ENCODE measurements around the gene CDK5.

Gene CDK5

GRCh38 chr7:151087245-151088018, 29.7 kb upstream of the CDK5 start:
- DNase-seq (ENCODE audit: low read depth in 1 of 2, low spot score in 1 of 2) = peak in 1 of 2 donors; percentile 22

GRCh38 chr7:151086802-151087244, 29.1 kb upstream of the CDK5 start:
- DNase-seq (ENCODE audit: low read depth in 1 of 2, low spot score in 1 of 2) = no peak

DNA sequence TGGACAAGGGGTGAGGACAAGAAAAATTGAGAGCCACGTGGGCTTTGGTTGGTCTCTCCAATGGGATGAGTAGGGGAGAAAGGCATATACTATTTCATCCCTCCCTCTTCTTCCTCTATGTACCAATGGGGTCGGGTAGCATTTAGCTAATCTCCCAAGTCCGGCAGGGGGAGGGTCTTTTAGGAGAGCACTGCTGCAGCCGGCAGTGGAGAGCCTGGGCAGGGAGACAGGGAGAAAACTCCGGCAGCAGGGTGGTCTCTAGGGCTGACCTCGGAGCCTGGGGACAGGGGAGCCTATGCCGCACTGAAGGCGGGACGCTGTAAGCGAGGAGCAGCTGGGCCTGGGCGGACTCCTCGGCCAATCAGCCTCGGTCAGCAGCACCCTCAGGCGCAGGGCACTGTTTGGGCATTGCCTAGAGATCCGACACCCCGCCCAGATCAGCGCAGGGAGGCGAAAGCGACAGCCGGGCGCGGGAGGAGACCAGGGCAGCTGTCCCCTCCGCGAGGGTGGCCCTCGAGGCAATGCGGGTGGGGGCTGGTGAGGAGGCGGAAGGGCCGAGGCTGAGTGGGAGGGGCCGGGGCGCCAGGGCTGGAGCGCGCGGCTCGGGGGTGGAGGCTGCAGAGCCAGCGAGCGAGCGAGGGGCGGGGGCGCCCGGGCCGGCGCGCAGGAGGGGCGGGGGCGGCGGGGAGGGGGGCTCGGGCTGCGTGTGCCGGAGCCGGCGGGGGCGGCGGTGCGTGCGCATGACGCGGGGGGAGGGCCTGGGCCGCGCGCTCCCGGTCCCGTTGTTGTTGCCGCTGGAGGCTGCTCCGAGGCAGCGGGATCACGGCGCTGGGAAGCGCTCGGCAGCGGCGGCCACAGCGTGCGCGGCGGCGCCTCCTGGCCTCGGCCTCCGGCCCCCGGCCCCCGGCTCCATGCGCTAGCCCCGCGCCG, 28.3 kb upstream of the CDK5 start, which contains the start of gene AGAP3:
Gene AGAP3, plus strand, starts transcription at position 785 of the 930 bp plus-strand sequence. CDS start 267 bp downstream, outside the sequence.
- DNase-seq (ENCODE audit: low read depth in 1 of 2, low spot score in 1 of 2) = peak in 1 of 2 donors; percentile 57

- no peak for DNase-seq (ENCODE audit: low read depth in 1 of 2, low spot score in 1 of 2)
Observed at GRCh38 chr7:151085329-151085690, 27.6 kb upstream of the CDK5 start.

- DNase-seq (ENCODE audit: low read depth in 1 of 2, low spot score in 1 of 2) = no peak
Observed at GRCh38 chr7:151083824-151084160, 26.1 kb upstream of the CDK5 start.

- peak; percentile 62 to 79 for DNase-seq (ENCODE audit: low read depth in 1 of 2, low spot score in 1 of 2)
Observed at GRCh38 chr7:151083071-151083823, 25.6 kb upstream of the CDK5 start, which contains the start of gene TMUB1. TMUB1 (minus strand) TSS chr7:151083493; CDS start chr7:151082563, 930 bp downstream.

- DNase-seq (ENCODE audit: low read depth in 1 of 2, low spot score in 1 of 2) = no peak
Observed at GRCh38 chr7:151082141-151083070, 24.7 kb upstream of the CDK5 start.

DNA sequence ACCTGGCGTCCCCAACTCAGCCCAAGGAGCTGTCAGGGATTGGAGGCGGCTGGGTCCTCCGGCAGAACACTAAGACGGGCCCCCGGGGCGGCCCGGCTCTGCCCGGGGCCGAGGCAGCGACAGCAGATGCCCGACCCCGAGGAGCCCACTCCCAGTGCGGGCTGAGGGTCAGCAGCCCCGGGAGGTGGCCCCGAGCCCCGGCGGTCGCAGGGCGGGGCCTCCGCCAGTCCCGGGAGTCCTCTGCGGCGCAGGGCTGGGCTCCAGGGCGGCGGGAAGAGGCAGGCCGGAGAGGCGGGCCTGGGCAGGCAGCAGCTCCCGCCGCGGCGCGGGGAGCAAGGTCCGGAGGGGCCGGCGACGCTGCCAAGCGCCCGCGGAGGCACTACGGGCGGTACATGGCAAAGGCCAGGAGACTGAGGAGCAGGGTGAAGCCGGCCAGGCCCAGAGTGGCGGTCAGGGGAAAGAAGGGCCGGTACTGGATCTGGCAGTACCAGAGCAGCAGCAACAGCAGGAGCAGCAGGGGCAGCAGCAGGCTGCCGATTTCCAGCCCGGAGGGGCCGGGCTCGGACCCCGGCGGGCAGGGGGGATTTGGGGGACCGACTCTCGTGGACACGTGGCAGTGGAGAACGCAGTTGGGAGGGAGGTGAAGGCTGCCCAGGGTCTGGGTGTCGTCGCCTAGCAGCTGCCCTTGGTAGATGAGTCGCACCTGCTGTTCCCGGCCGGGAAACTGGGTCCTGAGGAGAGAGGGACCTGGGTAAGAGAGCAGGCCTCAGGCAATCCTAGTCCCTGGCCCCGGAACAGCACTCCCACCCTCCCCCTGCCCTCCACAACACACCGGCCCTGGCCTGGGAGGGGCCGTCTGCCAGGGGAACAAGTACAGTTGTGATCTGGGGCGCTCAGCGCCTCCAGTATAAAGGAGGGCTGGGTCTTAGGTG, 23.7 kb upstream of the CDK5 start:
- DNase-seq (ENCODE audit: low read depth in 1 of 2, low spot score in 1 of 2) = no peak

GRCh38 chr7:151080522-151081169, 22.9 kb upstream of the CDK5 start, which contains the start of gene FASTK:
FASTK (minus strand) TSS chr7:151080809; CDS start chr7:151080766, 43 bp downstream.
- peak; percentile 63 to 83 for DNase-seq (ENCODE audit: low read depth in 1 of 2, low spot score in 1 of 2)

- no peak for DNase-seq (ENCODE audit: low read depth in 1 of 2, low spot score in 1 of 2)
Observed at GRCh38 chr7:151080067-151080521, 22.4 kb upstream of the CDK5 start.

DNA sequence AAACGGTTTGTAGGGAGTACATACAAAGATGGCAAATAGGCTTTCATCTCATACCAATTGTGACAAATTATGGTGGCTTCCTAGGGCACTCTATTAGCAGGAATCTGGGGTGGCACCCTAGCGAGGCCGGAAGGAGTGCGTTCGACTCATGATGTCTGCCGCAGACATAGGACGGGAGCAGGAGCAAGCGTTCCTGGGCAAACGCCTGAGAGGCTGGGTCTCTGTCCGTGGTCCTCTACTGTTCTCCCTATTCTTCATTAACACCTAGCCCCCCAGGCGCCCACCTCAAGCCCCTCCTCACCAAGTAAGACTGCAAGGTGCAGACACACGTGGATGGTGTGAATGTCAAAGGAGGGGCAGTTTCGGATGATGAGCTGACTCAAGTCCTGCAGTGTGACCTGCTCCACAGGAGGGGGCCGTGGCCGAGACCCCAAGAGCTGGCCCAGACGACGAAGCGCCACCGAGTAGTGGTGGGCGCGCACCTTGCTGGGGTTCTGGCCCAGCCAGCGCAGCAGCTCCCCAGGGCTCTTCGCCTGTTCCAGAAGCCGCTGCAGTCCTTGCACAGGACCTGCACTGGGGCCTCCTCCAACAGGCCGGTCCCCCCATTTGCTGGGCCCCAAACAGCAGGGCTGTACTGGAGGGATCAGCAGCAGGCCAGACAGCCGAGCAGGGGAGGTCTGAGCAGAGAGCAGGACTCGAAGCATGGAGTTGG, 21.7 kb upstream of the CDK5 start:
- DNase-seq (ENCODE audit: low read depth in 1 of 2, low spot score in 1 of 2) = no peak

DNA sequence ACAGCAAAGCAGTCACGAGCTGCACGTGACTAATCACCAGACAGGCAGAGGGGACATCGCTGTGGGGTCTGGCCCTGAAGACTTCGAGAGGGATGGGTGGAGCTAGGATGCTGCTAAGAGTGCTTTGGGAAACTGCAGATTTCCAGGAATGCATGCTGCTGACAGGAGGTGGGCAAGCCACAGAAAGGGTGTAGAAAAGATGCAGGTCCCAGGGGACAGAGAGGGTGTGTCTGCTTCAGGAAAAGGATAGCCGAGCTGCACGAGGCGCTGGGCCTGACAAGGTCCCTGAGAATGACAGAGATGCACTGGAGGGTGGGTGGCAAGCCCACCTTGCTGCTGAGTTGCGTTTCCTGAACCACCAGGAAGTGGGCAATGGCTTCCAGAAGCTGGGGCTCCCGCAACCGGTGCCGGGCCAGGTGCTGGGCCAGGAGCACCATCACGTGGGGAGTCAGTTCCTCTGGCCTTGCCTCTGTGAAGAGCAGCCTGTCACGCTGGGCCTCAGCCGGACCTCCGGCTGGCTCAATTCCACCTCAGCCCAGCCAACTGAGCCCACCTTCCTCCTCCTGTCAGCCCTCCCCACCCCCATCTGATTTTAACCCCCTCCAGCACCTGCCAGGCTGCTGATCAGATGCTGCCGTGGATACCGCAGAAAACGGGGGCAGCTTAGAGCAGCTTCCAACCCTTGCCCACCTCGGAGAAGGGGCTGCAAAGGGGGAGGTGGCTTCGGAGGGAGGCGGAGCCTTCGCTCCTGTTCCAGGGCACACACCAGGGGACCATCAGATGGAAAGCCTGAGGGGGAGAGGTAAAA, 20.7 kb upstream of the CDK5 start:
- DNase-seq (ENCODE audit: low read depth in 1 of 2, low spot score in 1 of 2) = no peak

GRCh38 chr7:151077705-151078232, 20.1 kb upstream of the CDK5 start:
- DNase-seq (ENCODE audit: low read depth in 1 of 2, low spot score in 1 of 2) = no peak

DNA sequence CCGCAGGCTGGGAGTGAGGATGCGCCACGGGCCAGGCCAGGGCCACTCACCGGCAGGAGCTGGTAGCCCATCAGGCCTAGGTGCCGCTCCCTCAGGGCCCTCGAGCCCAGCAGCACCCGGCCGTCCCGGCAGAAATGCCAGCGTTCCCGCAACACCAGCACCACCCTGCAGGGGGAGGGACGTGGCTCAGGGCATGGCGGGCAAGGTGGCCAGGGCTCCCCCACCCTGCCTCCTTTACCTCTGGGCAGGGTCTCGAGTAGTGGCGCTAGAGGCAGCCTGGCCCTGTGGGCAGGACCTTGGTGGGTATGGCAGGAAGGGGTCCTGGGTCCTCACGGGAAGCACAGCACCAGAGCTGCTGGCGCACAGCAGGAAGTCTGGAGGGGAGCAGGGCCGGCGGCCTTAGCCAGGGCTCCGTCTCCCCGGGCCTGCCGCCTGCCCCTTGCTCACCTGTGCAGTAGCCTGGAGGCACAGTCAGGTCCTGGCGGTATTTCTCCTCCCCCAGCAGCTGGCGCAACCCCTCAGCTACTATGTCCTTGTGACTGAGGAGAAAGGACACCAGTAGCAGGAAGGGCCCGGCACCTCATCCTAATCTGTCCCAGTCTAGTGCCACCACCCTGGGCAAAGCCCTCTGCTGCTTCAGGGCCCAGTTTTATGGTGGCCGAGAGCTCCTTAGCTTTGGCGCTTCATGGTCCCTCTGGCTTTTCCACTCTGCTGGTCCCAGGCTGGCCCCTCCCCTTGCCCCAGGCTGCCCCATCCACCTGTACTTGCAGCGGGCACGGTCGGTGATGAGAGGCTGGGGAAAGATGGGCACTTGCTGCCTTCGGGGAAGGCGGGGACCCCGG, 19.4 kb upstream of the CDK5 start:
- no peak for DNase-seq (ENCODE audit: low read depth in 1 of 2, low spot score in 1 of 2)

DNA sequence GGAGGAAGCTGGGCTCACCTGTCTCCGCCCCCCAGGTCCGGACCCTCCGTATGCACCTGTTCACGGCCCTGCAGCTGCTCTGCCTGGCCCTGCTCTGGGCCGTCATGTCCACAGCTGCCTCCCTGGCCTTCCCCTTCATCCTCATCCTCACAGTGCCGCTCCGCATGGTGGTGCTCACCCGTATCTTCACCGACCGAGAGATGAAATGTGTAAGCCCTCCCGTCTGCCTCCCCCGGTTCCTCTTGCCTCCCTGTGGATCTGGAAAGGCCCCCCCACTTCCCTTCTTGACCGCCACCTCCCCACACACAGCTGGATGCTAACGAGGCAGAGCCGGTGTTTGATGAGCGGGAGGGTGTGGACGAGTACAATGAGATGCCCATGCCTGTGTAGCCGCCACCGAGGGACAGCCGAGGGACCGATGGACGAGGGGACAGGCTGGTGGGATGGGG, 18.3 kb upstream of the CDK5 start:
- no peak for DNase-seq (ENCODE audit: low read depth in 1 of 2, low spot score in 1 of 2)

GRCh38 chr7:151075662-151075971, 17.9 kb upstream of the CDK5 start:
- no peak for DNase-seq (ENCODE audit: low read depth in 1 of 2, low spot score in 1 of 2)
